Right hindlimb (tissue), 1 donor: Measurements from ENCODE around the gene RBM44.
"Not testable (repeated sequence)": the region's sequence is repeated elsewhere in the genome, so short reads cannot be mapped to it uniquely, and the experiment has no call there.

Source experiments
- DNase-seq: peaks from one replicate; pipeline ENCODE4 v3.0.0-alpha.2; 2018

The RBM44 gene

DNA sequence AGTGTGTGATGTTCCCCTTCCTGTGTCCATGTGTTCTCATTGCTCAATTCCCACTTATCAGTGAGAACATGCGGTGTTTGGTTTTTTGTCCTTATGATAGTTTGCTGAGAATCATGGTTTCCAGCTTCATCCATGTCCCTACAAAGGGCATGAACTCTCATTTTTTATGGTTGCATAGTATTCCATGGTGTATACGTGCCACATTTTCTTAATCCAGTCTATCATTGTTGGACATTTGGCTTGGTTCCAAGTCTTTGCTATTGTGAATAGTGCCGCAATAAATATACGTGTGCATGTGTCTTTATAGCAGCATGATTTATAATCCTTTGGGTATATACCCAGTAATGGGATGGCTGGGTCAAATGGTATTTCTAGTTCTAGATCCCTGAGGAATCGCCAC is 14.9 kb upstream of the RBM44 start:
- DNase-seq, result not testable (repeated sequence)

DNA sequence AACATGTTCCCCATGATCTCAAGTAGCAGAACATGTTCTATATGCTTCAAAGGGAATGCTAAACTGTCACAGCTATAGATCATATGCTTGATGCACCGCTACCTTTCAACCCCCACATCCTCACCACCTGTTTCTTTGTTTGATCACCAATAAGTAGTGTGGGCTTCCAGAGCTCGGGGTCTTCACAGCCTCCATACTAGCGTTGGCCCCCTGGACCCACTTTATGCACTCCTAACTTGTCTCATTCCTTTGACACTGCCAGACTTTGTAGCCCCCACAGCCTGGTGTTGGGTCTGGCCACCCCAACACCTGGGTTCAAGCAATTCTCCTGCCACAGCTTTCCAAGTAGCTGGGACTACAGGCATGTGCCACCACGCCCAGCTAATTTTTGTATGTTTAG is 11.6 kb upstream of the RBM44 start:
- DNase-seq, result no peak

DNA sequence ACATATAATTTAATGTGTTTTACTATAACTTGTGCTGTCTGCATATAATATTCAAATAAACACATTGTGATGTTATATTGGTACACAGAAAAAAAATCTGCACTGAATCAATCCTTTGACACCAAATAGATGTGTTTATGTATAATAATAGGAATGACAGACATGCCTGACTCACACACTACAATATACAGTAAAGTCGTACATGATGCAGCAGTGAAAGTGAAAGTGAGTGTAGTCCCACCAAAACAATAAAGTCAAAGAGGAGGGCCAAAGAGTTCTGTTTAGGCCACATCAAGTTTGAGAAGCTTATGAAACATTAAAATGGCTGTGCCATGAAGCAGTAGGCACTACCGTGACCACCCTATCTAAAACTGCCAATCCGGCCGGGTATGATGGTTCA is 8.2 kb upstream of the RBM44 start:
- no peak for DNase-seq

DNA sequence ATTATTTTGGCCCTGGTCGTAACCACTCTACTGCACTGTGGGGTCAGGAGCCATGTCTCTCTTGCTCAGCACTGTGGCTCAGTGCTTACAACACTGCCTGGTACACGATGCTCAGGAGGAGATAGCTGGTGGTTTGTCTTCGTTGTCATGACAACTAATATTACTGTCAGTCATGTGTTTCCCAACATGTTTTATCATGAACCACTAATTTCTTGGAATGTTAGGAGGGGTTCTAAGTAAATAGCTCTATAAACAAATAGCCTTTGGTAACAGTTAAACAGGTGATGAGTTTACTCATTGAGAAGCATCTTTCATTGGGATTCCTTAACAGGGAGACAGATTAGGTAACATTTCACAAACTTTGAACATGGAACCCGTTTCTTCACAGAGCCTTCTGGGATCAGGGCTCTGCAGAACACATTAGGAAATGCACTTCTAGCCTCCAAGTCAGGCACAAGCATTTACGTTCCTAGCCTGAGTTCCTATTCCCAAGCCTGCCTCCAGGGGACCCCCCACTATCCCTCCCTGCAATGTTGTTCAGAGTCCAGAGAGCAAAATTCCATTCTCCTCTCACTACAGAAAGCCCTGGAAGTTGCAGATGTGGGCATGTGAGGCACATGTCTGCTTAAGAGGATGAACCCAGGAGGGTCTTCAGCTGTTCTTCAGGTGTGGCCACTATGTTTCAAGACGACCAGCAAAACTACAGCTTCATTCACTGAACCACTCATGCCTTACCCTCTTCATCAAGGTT is 6.4 kb upstream of the RBM44 start:
- no peak for DNase-seq

DNA sequence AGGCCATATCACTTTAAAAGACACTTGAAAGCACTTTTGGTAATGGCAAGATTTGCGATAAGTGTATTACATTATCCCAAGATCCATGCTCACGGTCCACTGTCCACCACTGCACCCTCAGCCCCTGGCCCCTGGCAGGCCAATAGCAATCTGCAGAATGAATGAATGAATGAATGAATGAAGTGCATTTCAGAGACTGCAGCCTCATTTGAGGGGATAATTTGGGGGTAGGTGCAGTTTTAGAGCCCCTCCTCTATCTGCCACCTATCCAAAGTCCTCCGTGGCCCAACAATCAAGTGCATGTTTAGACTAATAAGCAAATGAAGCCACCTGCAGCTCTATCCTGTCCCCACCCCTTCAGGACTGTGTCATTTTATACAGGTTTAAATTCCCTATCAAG is 1.3 kb upstream of the RBM44 start:
- no peak for DNase-seq

DNA sequence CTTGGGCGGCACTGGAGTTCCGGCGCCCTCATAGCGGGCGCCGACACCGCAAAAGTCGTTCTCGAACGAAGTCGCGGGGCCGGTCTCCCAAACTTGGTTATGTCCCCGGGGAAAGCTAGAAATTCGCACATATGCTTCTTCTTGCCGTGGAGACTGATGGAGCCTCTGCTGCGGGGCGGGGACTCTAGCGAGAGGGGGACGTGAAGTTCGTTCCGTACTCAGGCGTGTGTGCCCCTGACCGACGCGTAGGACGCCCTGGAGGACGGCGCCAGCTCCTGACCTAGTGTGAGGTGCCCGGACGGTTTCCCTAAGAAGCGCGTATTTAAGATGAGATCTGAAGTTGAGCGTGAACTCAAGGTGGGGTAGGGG is 465 bp downstream of the RBM44 start:
- DNase-seq, result no peak

DNA sequence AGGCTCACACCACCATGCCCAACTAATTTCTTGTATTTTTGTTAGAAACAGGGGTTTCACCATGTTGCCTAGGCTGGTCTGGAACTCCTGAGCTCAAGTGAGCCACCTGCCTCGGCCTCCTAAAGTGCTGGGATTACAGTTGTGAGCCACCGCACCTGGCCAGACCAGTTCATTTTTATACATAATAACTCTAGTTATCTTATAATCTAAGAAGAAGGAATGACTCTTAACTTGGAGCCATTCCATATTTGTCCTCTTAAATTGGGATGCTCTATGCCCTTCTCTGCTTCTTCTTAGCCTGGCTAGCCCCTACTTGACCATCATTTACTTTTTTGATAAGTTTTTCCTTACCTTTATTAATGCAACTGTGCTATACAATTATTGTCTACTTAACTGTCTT is 2.9 kb downstream of the RBM44 start:
- no peak for DNase-seq

DNA sequence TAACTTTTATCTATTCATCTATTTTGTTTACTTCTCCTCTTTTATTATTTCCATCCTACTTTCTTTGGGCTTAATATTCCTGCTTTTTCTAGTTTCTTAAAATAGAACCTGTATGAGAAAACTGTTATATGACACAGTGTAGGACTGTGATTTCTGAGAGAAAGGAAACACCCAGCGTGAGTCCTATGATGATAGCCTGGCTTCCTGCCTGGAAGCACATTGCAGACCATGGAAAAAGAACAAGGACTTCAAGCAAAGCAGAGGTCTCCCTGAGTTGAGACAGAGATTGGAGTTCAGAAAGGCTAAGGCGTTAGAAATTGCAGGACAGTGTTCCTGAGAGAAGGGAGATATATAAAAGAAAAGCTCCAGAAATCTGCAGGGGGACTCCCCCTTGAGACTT is 7.8 kb downstream of the RBM44 start:
- DNase-seq, result peak; percentile 30

DNA sequence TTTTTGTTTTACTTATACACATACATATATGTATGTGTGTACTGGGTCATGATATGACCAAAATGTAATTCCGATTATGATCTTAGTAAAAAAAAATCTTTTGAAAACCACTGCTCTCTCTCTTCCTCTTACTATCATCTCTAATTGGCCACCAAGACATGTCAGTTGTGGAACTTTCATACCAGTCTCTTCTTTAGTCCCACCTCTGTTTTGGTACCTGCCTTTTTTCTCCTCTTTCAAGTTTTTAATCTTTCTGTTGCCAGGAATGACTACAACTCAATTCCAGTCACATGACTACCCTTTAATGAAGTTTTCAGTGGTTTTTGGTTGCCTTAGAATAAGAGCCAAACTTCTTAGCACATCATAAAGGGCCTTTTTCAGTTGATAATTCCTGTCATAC is 17.1 kb downstream of the RBM44 start:
- no peak for DNase-seq

DNA sequence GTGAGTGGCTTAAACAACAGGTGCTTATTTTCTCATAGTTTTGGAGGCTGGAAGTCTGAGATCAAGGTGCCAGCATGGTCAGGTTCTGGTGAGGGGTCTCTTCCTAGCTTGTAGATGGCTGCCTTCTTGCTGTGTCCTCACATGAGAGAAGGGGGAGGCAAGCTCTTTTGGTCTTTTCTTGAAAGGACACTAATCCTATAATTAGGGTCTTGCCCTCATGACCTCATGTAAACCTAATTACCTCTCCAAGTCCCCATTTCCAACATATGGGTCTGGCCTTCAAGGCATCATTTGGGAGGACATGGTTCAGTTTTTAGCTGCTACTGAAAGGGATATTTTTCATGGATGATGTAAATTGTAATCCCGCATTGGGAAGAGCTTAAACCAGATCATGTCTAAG is 18.0 kb downstream of the RBM44 start:
- DNase-seq, result no peak

DNA sequence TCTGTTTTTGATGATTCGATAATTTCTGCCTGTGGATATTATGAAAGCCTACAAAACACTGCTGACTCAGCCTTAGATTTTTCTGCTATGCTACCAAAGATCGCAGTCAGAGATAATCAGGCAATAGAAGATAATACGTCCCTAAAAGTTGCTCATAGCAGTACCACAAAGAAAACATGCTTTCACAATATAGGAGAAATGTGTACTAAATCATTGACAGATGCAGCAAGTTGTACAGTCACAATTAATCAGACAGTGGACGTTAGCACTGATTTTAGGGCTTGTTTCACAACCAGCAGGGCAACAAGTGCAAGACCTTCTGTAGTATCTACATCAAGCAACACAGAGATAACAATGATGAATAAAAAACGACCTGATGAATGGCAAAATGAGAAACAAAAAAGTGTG is 19.5 kb downstream of the RBM44 start:
- no peak for DNase-seq

DNA sequence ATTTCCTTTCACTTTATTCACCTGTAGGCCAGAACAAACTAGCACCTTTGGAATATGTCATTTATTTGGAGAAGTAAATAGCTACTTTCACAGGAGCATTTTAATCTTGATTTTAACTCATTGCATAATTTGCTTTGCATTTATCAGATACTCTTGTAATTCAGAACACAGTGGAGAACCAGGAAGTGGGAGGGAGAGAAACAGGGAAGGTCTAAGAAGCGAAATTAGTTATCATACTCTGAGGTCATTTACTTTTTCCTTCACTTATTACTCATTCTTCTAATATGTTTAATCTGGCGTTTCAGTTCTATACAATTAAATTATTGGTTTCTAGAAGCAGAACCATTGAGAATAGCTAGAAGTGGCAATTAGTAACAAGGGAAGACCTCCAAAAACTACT is 20.7 kb downstream of the RBM44 start:
- no peak for DNase-seq

DNA sequence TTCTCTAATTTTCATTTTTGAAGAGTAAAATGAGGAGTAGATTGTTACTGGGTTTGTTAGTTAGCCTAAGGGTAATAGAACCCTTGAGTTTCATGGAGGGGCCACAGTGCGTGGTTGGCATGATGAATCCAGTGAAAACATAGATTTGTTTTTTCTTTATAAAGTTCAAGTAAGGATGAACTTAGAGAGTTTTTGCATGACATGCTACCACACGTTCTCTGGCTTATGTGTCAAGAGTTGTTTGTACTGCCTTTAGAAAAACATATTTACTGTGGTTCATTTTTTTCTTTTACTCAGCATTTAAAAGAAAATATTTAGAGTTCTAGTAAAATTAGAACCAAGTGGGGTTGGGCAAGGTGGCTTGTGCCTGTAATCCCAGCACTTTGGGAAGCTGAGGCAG is 21.8 kb downstream of the RBM44 start:
- DNase-seq, result no peak

DNA sequence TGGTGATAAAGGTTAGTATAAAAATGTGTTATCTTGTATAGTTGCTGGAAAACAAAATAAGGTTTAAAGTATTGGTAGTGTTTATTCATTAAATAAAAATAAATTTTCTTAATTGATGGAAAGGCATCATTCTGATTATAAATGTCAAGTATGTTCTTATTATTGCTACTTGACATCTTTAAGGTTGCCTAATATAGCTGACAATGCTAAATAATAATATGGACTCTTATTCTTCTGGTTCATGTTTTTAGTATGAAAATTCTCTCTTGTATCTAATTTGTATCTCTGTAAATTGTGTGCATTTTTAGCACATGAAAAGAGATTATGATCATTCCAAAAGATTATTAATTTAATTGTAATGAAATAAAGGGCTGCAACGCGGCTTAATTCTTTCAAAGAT is 25.0 kb downstream of the RBM44 start:
- no peak for DNase-seq

DNA sequence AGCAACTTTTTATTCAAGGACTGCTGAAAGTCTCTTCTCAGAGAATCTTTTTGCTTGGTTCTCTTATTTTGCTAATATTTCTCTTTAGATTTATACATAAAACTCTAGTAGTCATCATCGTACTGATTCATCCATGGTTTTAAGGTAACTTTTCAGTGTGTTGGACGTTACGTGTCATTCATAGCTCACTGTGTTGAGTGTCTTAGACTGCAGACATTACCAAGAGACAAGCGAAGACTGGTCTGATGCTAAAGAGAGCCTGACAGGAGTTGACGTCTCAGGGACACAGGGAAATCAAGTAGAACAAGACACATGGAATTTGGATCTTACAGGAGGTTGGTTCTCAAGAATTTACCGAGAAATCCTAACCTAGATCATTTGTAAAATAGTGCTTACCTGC is 25.5 kb downstream of the RBM44 start:
- no peak for DNase-seq

DNA sequence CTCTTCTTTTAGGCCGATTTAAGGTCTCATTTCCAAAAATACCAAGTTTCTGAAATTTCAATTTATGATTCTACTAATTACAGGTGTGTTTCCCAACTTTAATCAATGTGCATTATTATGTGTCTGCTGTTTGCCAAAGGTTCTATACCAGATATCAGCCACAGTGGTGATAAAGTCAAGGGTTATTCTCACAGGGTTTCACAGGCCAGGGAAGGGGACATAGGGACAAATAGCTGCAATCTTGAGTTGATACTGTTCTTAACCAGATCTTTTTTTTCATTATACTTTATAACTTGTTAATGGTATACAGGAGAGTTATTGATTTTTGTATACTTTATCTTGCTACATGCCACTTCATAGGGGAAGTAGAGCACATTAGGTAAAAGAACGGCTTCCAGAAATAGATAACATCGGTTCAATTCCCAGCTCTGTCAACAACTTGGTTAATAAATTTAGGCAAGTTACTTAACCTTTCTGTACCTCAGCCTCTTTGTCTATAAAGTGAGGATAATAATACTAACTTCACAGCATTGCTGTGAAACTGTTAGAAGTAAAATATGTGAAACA is 28.9 kb downstream of the RBM44 start:
- DNase-seq, result no peak

DNA sequence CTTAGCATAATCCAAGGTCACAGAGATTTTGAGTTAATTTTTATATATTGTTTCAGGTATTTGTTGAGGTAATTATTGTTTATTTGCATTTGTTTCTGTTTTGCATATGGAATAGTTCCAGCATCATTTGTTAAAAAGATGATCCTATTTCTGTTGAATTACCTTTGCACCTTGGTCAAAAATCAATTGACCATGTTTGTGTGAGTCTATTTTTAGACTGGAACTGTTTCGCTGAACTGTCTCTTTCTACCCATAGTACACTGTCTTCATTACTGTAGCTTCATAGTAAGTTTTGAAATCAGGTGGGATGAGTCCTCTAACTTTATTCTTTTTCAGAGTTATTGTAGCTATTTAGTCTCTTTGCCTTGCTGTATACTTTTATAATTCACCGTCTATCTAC is 31.9 kb downstream of the RBM44 start:
- DNase-seq, result no peak

DNA sequence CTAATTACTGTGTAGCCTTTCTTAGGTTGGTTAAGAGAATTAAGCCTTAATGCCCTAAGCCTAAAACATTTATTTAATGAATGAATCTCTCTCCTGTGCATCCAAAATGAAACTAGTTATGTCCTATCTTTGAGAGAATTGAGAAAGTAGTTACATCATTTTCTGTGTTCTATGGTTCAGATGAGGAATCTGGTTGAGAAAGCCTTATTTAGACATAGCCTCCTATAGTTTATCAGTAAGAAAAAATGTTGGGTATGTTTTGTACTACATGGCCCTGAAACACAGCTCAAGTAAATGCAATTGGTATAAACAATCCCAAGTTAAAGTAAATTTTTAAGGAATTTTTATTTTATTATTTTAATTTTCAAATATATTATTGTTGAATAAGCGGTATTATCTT is 35.0 kb downstream of the RBM44 start:
- DNase-seq, result no peak

DNA sequence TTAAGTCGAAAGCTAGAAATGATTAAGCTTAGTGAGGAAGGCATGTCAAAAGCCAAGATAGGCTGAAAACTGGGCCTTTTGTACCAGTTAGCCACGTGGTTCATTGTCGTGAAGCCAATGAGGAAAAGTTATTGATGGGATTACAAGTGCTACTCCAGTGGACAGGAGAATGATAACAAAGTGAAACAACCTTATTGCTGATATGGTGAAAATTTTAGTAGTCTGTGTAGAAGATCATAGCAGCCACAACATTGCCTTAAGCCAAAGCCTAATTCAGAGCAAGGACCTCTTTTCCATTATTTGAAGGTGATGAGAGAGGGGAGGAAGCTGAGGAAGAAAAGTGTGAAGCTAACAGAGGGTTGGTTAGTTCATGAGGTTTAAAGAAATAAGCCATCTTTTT is 36.8 kb downstream of the RBM44 start:
- no peak for DNase-seq

DNA sequence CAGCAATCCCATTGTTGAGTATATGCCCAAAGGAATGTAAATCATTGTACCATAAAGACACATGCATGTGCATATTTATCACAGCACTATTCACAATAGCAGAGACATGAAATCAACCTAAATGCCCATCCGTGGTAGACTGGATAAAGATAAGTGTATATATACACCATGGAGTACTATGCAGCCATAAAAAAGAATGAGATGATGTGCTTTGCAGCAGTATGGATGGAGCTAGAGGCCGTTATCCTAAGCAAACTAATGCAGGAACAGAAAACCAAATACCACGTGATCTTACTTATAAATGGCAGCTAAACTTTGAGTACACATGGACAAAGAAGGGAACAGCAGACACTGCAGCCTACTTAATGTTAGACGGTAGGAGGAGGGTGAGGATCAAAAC is 42.5 kb downstream of the RBM44 start:
- no peak for DNase-seq

DNA sequence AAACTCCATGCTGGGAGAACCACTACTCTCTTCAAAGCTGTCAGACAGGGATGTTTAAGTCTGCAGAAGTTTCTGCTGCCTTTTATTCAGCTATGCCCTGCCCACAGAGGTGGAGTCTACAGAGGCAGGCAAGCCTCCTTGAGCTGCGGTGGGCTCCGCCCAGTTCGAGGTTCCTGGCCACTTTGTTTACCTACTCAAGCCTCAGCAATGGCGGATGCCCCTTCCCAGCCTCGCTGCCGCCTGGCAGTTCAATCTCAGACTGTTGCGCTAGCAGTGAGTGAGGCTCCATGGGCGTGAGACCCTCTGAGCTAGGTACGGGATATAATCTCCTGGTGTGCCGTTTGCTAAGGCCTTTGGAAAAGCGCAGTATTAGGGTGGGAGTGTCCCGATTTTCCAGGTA is 50.4 kb downstream of the RBM44 start:
- DNase-seq, result not testable (repeated sequence)

DNA sequence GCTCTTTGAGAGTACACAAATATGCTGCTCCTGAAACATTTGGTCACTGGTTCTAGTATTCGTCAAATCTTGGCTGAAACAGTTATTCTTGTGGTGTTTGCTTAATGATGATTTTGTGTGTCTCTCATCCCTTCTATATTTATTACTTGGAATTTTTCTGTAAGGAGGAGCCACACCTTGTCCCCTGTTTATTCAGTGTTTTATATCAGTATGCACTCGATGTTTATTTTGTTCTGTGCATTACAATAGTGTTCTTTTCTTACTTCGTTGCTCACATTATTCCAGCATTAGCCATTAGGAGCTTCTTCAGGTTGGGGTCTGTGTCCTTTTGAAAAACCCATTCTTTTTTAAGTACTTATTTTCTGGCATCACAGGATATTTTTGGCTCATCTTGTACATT is 55.7 kb downstream of the RBM44 start:
- DNase-seq, result no peak

DNA sequence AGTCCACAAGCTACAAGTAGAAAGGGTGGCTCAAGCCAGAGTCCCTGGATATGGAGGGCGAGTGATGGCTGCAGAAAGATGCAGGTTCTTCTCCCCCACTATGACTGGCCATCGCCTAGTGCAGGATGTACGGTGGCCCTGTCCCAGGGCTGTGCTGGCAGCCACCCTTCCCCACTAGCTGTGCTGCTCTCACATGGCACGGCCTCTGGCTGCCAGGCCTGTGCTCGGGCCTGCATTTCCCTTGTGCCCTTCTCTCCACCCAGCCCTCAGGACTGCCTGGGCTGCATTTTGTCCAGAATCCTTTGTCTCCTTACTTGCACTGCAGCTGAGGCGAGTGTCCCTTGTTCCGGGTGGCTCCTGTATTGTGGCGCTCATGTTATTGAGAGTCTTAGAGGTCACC is 59.2 kb downstream of the RBM44 start:
- no peak for DNase-seq

DNA sequence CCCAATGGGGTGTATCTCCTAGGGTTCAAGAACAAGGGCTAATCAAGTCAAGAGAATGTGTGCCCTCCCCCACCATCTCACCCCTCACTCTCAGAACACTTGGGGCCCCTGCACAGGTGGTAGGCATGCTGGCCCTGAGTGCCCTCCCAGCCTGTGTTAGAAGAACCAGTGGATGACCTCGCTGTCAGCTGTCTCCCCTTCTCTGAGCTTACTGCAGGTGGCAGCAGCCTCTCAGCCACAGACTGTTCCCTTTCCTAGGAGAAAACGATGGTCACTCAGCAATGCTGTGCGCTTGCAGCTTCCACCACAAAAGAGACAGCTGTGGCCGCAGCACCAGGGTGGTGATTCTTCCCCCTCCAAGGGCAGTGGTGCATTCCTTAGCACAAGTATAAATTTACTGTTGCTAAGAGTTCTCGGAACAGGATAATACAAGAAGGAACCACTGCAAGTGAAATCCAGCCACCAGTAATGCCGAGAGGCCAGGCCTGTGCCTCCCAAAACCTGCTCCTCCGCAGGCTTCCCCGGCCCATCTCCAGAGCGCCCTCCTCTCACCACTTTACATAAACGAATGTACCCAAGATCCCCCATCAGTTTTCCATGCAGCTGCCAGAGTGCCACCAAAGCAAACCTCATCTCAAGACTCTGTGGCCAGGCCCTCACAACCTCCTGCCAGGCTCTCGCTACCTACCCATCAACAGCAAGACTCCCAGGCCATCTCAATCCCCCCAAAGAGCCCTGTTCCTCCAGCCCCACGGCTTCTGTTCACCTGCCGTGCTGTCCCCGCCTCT is 59.9 kb downstream of the RBM44 start:
- DNase-seq, result peak; percentile 84

DNA sequence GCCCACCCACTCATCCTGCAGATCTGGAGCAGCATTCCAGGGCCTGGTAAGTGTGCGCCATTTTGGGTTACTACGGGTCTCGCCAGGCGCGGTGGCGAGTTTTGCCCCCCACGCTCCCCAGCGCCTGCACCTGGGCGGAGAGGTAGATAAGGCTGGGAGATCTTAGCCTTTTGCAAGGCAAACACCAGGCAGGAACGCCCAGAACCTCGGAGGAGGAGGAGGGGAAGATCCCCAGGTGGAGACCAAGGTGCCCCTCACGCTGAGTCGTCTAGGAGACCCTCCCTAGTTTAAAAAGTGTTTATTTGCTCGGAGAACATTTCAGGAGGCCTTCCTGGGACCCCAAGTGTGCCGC is 60.5 kb downstream of the RBM44 start:
- no peak for DNase-seq
